DOHH2 (cell line): ENCODE results near the gene PPWD1.

Experiments
- EZH2phosphoT487 ChIP-seq: fragments of 200-600 bp; sonication (generic); IDR thresholded peaks from 2 replicates; pipeline ENCODE4 v1.6.1; 2017; ENCODE audit warnings: borderline replicate concordance, mild to moderate bottlenecking, antibody characterized with exemption, low read length, moderate library complexity, mixed read lengths
- TF ChIP-seq, protein P1 (sequence below): fragments of 200-600 bp; sonication (generic); IDR thresholded peaks from one replicate; pipeline ENCODE4 v1.5.1; 2014; ENCODE audit warnings: antibody characterized with exemption, mild to moderate bottlenecking, low read depth, low read length; ENCODE audit not compliant: poor library complexity, severe bottlenecking

DNA sequence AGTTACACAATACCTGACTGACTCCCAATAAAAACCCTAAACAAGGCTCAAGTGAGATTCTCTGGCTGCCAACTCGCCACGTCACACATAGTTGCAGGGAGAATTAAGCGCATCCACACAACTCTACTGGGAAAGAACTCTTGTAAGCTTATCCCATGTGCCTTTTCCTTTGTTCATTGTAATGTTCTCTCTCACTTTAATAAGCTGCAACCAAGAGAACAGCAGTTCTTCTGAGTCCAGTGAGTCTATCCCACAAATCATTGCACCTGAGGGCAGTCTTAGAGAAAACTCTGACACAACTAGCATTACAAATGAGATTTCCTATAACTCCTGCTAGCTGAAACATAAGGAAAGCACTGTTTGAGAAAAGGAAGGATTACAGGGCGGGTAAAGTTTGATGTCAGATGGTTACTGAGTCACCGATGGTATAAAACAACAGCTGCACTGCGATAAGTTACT is 27.5 kb upstream of the PPWD1 start:
- TF ChIP-seq EZH2phosphoT487 = no peak
- TF ChIP-seq, protein P1, sequence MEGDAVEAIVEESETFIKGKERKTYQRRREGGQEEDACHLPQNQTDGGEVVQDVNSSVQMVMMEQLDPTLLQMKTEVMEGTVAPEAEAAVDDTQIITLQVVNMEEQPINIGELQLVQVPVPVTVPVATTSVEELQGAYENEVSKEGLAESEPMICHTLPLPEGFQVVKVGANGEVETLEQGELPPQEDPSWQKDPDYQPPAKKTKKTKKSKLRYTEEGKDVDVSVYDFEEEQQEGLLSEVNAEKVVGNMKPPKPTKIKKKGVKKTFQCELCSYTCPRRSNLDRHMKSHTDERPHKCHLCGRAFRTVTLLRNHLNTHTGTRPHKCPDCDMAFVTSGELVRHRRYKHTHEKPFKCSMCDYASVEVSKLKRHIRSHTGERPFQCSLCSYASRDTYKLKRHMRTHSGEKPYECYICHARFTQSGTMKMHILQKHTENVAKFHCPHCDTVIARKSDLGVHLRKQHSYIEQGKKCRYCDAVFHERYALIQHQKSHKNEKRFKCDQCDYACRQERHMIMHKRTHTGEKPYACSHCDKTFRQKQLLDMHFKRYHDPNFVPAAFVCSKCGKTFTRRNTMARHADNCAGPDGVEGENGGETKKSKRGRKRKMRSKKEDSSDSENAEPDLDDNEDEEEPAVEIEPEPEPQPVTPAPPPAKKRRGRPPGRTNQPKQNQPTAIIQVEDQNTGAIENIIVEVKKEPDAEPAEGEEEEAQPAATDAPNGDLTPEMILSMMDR = no peak
